SU-DHL-6 (cell line): ENCODE measurements around the gene DUSP9.

ENCODE experiments used
- EZH2phosphoT487 ChIP-seq: fragments of 200-600 bp; sonication (generic), shearing (Covaris generic); conservative IDR thresholded peaks from 2 replicates; pipeline ENCODE4 v1.6.1; 2018; ENCODE audit warnings: mild to moderate bottlenecking, antibody characterized with exemption, low read length, moderate library complexity, mixed read lengths
- TF ChIP-seq, protein P1 (sequence below): fragments of 200-600 bp; sonication (generic); IDR thresholded peaks from one replicate; pipeline ENCODE4 v1.5.1; 2017; ENCODE audit warnings: antibody characterized with exemption, mild to moderate bottlenecking, low read length, moderate library complexity; ENCODE audit not compliant: insufficient read depth, poor library complexity, severe bottlenecking

DNA sequence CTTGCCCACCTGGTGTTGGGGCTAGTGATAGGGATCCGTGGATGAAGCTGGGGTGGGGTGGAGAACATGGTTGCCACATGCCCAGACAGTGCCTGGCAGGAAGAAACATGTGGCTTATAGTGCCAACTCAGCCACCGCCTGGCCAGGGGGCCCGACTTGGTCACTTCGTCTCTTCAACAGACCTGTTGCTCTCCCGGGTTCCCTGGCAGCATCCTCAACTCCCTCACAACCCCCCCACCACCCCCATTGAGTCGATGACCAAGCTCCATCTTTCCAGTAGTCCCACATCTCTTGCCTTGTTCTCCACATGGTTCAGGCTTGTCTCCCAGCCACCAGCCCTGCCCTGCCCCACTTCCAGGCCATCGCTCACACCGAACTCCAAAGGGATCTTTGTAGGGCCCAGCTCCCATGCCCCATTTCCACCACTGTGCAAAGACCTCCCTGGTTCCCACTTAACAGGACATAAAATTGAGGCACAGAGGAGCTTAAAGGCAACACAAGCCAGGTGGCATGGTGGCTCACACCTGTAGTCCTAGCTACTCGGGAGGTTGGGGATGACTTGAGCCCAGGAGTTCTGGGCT lies 18.8 kb downstream of the DUSP9 start:
- TF ChIP-seq, protein P1, sequence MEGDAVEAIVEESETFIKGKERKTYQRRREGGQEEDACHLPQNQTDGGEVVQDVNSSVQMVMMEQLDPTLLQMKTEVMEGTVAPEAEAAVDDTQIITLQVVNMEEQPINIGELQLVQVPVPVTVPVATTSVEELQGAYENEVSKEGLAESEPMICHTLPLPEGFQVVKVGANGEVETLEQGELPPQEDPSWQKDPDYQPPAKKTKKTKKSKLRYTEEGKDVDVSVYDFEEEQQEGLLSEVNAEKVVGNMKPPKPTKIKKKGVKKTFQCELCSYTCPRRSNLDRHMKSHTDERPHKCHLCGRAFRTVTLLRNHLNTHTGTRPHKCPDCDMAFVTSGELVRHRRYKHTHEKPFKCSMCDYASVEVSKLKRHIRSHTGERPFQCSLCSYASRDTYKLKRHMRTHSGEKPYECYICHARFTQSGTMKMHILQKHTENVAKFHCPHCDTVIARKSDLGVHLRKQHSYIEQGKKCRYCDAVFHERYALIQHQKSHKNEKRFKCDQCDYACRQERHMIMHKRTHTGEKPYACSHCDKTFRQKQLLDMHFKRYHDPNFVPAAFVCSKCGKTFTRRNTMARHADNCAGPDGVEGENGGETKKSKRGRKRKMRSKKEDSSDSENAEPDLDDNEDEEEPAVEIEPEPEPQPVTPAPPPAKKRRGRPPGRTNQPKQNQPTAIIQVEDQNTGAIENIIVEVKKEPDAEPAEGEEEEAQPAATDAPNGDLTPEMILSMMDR, result no peak
- TF ChIP-seq EZH2phosphoT487, result no peak
